Measurements from ENCODE around the gene TOM1L2.
"Not testable (repeated sequence)": the region's sequence is repeated elsewhere in the genome, so short reads cannot be mapped to it uniquely, and the experiment has no call there.

Gene TOM1L2

DNA sequence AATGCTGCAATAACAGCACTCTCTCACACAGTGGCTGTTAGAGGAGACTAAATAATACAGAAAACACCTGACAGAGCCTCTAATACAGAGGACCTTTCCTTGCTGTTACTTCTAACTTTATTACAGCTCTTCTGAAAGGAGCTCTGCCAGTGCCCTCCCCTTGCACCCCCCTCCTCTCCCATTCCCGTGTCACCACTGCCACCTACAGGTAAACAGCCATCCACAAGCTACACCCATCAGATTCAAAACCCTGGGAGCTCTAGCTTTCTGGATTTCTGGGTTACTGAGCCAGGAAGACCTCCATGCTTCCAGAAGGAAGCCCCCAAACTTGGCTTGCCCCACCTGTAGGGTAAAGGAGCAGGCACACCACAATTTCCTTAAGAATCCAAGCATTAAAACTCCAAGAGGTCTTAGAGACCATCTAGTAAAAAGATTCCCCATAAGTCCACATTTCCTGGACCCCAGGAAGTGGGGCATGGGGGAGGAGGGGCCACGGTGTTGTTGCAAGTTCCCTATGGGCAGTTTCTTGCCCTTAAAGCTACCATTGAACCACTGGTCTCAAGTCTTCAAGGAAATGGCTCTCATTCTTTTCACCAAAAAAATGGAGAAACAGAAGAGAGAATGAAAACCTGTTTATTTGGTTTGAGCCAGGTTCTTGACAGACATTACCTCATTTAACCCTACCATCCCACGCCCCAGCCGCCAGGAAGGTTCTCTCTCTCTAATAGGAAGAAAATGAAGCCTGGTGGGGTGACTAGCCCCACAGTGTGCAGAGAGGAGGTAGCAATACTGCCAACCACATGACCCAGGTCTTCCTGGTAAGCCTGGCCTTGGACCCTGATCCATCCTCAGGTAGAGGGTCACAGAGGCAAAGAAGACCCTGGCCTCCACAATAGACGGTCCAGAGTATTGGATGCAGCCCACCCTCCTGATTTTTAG, 52.8 kb downstream of the TOM1L2 start:
- Histone ChIP-seq H3K36me3 (no peaks in the 10 kb centered on the region), H3K9me3 (no peaks in the 10 kb centered on the region), H3K27me3 (no peaks in the 10 kb centered on the region), H3K4me1 (peaks cover 18% of the 10 kb centered on the region), H4K20me1 (no peaks in the 10 kb centered on the region; the same call in 1 of the 2 replicates), H3K27ac (peak overlapping the region; percentile 34; the same call in 1 of the 2 replicates), H3K9ac (peak overlapping the region; percentile 25; the same call in 1 of the 2 replicates), H3K4me2 (peak overlapping the region; percentile 41), H3K4me3 (no peak overlapping the region)
- TF ChIP-seq Cebpa-rat (IDR thresholded peaks at IDR 0.05) = no peak

DNA sequence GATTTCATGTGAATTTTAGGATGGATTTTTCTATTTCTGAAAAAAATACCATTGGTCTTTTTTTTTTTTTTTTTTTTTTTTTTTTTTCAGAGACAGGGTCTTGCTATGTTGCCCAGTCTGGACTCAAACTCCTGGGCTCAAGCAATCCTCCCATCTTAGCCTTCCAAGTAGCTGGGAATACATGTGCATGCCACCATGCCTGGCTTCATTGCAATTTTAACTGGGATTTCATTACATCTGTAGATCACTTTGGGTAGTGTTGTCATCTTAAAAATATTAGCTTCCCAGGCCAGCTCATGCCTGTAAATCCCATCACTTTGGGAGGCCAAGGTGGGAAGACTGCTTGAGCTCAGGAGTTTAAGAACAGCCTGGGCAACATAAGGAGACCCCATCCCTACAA, 54.8 kb downstream of the TOM1L2 start:
- Histone ChIP-seq H3K9me3 (peaks cover 5% of the 10 kb centered on the region; the same call in 1 of the 2 replicates), H3K4me3 (no peak overlapping the region), H3K27me3 (no peaks in the 10 kb centered on the region), H3K4me2 (no peak overlapping the region), H4K20me1 (no peaks in the 10 kb centered on the region; the same call in 1 of the 2 replicates), H3K36me3 (no peaks in the 10 kb centered on the region), H3K4me1 (peaks cover 26% of the 10 kb centered on the region), H3K27ac (no peak overlapping the region), H3K9ac (no peak overlapping the region)
- TF ChIP-seq Cebpa-rat (IDR thresholded peaks at IDR 0.05) = no peak

DNA sequence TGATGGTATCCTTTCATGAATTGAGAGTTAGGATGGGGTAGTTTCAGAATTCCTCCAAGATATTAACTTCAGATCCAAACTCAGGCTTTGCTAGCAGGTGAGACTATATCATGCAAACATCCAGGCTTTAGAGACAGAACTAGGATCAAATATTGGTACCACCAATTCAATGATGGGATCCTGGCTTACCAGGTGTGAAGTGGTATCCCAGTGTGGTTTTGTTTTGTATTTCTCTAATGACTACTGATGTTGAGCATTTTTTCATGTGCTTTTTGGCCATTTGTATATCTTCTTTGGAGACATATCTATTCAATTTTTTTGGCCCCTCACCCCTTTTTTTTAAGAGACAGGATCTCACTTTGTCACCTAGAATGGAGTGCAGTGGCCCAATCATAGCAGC, 57.0 kb downstream of the TOM1L2 start:
- Histone ChIP-seq H3K27me3 (no peaks in the 10 kb centered on the region), H3K27ac (no peak overlapping the region), H3K36me3 (no peaks in the 10 kb centered on the region), H3K9me3 (peaks cover 6% of the 10 kb centered on the region; the same call in 1 of the 2 replicates), H3K4me2 (no peak overlapping the region), H3K4me1 (peaks cover 25% of the 10 kb centered on the region), H4K20me1 (no peaks in the 10 kb centered on the region; the same call in 1 of the 2 replicates), H3K9ac (no peak overlapping the region), H3K4me3 (no peak overlapping the region)
- TF ChIP-seq Cebpa-rat (IDR thresholded peaks at IDR 0.05) = no peak

DNA sequence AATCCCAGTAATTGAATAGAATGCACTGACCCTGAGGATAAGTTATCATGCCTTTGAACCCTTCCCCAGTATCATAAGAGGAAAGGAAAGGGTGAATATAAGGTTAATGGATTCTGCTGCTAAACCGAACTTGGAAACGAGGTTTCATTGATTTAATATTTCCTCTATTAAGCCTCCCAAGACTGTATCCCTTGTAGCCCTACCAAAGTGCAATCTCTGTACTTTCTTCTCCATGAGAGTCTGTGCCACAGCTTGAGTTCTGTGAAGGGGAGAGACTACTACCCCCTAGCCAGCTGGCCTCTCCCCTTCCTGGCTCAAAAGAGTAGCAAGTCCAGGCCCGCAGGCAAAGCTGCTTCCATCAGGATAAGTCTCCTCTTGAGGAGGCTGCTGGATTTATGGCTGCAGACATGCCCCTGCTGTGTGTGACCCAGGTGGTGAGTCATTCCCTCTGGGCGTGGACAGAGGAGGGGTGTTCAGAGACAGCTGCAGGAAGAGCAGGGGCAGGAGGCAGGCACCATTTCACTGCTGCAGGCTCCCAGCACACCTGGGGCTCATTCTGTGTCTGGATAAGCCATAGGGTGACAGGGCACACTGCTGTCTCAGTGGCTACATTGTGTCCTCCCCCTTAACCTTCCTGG, 58.4 kb downstream of the TOM1L2 start:
- no peak overlapping the region for H3K4me3 ChIP-seq
- no peak overlapping the region for H3K27ac ChIP-seq
- H3K9ac ChIP-seq = no peak overlapping the region
- no peaks in the 10 kb centered on the region for H3K27me3 ChIP-seq
- H3K4me1 ChIP-seq = peaks cover 11% of the 10 kb centered on the region
- H3K4me2 ChIP-seq = peak overlapping the region; percentile 48
- H3K36me3 ChIP-seq = no peaks in the 10 kb centered on the region
- TF ChIP-seq Cebpa-rat (IDR thresholded peaks at IDR 0.05) = no peak
- H4K20me1 ChIP-seq = no peaks in the 10 kb centered on the region; the same call in 1 of the 2 replicates
- peaks cover 6% of the 10 kb centered on the region; the same call in 1 of the 2 replicates for H3K9me3 ChIP-seq

DNA sequence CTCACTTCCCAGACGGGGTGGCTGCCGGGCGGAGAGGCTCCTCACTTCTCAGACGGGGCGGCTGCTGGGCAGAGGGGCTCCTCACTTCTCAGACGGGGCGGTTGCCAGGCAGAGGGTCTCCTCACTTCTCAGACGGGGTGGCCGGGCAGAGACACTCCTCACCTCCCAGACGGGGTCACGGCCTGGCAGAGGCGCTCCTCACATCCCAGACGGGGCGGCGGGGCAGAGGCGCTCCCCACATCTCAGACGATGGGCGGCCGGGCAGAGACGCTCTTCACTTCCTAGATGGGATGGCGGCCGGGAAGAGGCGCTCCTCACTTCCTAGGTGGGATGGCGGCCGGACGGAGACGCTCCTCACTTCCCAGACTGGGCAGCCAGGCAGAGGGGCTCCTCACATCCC, 59.9 kb downstream of the TOM1L2 start:
- not testable (repeated sequence) for H3K4me3 ChIP-seq, H3K9me3 ChIP-seq, H3K4me1 ChIP-seq, H3K27ac ChIP-seq, H4K20me1 ChIP-seq, H3K27me3 ChIP-seq, H3K4me2 ChIP-seq, H3K9ac ChIP-seq, H3K36me3 ChIP-seq

DNA sequence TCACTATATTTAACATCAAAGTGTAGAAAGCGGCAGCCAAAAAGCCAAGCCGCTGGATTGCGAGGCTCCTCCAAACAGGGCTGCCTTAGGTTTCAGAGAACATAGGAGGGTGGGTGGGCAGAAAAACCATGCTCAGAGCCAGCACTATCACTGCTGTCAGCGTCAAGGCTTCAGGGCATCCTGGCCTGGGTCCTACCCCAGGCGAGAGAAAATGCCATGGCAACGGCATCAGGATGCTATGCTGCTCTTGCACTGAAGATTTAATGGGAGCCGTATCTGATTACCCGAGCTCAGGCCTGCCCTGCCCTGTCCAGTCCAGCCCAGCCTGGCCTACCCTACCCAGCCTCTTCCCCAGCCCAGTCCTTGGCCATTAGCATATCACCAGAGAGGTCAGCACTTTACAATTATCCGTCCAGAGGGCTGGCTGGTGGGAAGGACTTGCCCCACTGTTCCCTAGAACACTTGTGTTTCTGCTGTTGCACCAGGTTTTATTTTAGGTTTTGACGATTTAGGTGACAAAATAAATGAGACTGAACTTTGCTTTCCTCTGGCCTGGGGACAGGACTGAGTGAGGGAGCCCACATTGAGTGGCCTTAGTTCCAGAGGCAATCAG, 61.1 kb downstream of the TOM1L2 start:
- Histone ChIP-seq H3K9me3 (peaks cover 6% of the 10 kb centered on the region; the same call in 1 of the 2 replicates), H3K4me3 (no peak overlapping the region), H3K4me2 (no peak overlapping the region), H3K4me1 (peaks cover 10% of the 10 kb centered on the region), H3K36me3 (no peaks in the 10 kb centered on the region; the same call in 1 of the 2 replicates), H3K9ac (no peak overlapping the region), H3K27ac (no peak overlapping the region), H4K20me1 (no peaks in the 10 kb centered on the region; the same call in 1 of the 2 replicates), H3K27me3 (no peaks in the 10 kb centered on the region)
- TF ChIP-seq Cebpa-rat (IDR thresholded peaks at IDR 0.05) = no peak

DNA sequence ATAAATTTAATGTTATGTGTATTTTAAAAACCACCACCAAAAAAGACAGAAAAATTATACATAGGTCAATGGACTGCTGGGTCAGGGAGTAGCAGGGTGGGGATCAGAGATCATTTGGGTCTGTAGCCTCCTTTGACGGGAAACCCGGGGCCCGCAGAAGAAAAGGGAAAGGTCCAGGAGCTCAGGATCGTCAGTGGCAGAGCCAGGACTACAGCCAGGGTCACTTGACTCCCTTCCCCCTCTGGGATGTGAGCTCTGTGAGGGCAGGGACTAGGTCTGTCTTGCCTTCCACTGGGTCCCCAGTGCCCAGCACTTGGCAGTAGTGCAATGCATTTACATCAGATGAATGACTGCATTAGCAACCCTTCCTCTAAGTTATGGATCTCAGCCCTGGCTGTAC, 62.1 kb downstream of the TOM1L2 start:
- H3K9ac ChIP-seq = no peak overlapping the region
- peaks cover 10% of the 10 kb centered on the region for H3K4me1 ChIP-seq
- peaks cover 6% of the 10 kb centered on the region; the same call in 1 of the 2 replicates for H3K9me3 ChIP-seq
- no peaks in the 10 kb centered on the region; the same call in 1 of the 2 replicates for H3K36me3 ChIP-seq
- H3K4me3 ChIP-seq = no peak overlapping the region
- no peak for TF ChIP-seq Cebpa-rat (IDR thresholded peaks at IDR 0.05)
- H3K27ac ChIP-seq = no peak overlapping the region
- no peak overlapping the region for H3K4me2 ChIP-seq
- no peaks in the 10 kb centered on the region; the same call in 1 of the 2 replicates for H4K20me1 ChIP-seq
- no peaks in the 10 kb centered on the region for H3K27me3 ChIP-seq

DNA sequence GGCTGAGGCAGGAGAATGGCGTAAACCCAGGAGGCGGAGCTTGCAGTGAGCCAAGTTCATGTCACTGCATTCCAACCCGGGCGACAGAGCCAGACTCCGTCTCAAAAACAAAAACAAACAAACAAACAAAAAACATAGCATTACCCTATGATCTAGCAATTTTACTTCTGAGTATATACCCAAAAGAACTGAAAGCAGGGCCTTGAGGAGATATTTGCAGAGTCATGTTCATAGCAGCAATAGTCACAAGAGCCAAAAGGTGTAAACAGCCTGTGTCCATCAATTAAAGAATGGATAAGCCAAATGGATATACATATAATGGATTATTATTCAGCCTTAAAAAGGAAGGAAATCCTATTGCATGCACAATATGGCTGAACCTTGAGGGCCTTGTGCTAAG, 63.1 kb downstream of the TOM1L2 start:
- H3K36me3 ChIP-seq = no peaks in the 10 kb centered on the region; the same call in 1 of the 2 replicates
- no peak for TF ChIP-seq Cebpa-rat (IDR thresholded peaks at IDR 0.05)
- no peak overlapping the region for H3K9ac ChIP-seq
- H3K4me3 ChIP-seq = no peak overlapping the region
- H3K27me3 ChIP-seq = no peaks in the 10 kb centered on the region
- H4K20me1 ChIP-seq = no peaks in the 10 kb centered on the region; the same call in 1 of the 2 replicates
- H3K4me1 ChIP-seq = peaks cover 4% of the 10 kb centered on the region
- H3K9me3 ChIP-seq = peaks cover 6% of the 10 kb centered on the region; the same call in 1 of the 2 replicates
- H3K27ac ChIP-seq = no peak overlapping the region
- no peak overlapping the region for H3K4me2 ChIP-seq

DNA sequence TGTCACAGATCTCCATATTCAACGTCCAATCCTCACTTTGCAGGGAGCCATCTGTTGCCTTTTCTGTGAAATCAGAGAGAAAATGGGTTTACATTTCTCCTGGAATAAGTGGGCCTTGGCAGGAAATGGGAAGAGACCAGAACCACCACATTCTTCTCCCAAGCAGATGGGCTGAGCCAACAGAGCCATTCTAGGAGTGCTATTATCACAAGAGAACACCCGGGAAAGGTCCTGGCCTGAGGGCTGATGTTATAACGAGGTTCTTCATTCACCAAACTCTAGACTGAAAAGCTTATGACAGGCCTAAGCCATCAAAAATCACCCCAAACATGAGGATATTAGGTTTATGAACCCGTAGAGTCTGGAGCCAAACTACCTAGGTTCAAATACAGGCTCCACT, 64.7 kb downstream of the TOM1L2 start:
- Histone ChIP-seq H3K9me3 (peaks cover 2% of the 10 kb centered on the region; the same call in 1 of the 2 replicates), H3K4me1 (no peaks in the 10 kb centered on the region), H3K9ac (no peak overlapping the region), H3K36me3 (no peaks in the 10 kb centered on the region; the same call in 1 of the 2 replicates), H3K4me2 (no peak overlapping the region), H3K27me3 (no peaks in the 10 kb centered on the region), H3K4me3 (no peak overlapping the region), H4K20me1 (no peaks in the 10 kb centered on the region), H3K27ac (no peak overlapping the region)
- no peak for TF ChIP-seq Cebpa-rat (IDR thresholded peaks at IDR 0.05)

Data from BLaER1 (cell line).